Liver (tissue), 9 donors: ENCODE results near the gene SLC2A10. TPM values are rescaled to one million over a fixed set of nuclear protein-coding genes. Genes with fewer than 3 reads are reported as not detected.

ENCODE experiments used
- DNase-seq: peaks from one replicate; pipeline ENCODE4 v3.0.0-alpha.2; 2017; ENCODE audit warnings: low spot score
- H3K27ac ChIP-seq, 2 donors: one replicate each; pipeline ENCODE4 v1.7.0; 2013; ENCODE audit warnings: inconsistent platforms in 2 of 2, low read length in 2 of 2, control low read depth in 1 of 2, low read depth in 1 of 2, mild to moderate bottlenecking in 1 of 2
- H3K27me3 ChIP-seq, 4 donors: one replicate each; pipeline versions ENCODE4 v1.6.1 to v1.7.0; 2013; ENCODE audit warnings: low read length in 3 of 4, inconsistent platforms in 1 of 4, mild to moderate bottlenecking in 1 of 4, moderate library complexity in 1 of 4; ENCODE audit not compliant: control insufficient read depth in 4 of 4, insufficient read depth in 4 of 4
- H3K36me3 ChIP-seq, 4 donors: one replicate each; pipeline versions ENCODE4 v1.6.1 to v1.7.0; 2013; ENCODE audit warnings: low read length in 3 of 4, mild to moderate bottlenecking in 3 of 4, low read depth in 1 of 4, moderate library complexity in 1 of 4; ENCODE audit not compliant: control insufficient read depth in 4 of 4, insufficient read depth in 3 of 4
- H3K4me1 ChIP-seq, 4 donors: one replicate each; pipeline versions ENCODE4 v1.6.1 to v1.7.0; 2013; ENCODE audit warnings: low read length in 3 of 4, mild to moderate bottlenecking in 3 of 4, moderate library complexity in 1 of 4; ENCODE audit not compliant: control insufficient read depth in 4 of 4, insufficient read depth in 4 of 4
- H3K4me3 ChIP-seq, 3 donors: one replicate each; pipeline versions ENCODE4 v1.6.1 to v1.7.0; 2013; ENCODE audit warnings: low read length in 3 of 3, control low read depth in 1 of 3, low read depth in 1 of 3, mild to moderate bottlenecking in 1 of 3
- H3K9ac ChIP-seq, 2 donors: one replicate each; pipeline ENCODE4 v1.7.0; 2013; ENCODE audit warnings: low read length in 2 of 2, mild to moderate bottlenecking in 2 of 2, moderate library complexity in 2 of 2, control low read depth in 1 of 2, low read depth in 1 of 2
- H3K9me3 ChIP-seq, 4 donors: one replicate each; pipeline versions ENCODE4 v1.6.1 to v1.7.0; 2013; ENCODE audit warnings: low read length in 3 of 4; ENCODE audit not compliant: control insufficient read depth in 4 of 4
- EGR1 ChIP-seq, 2 donors: IDR thresholded peaks; 2 replicates each; pipeline ENCODE4 v1.6.1; 2016 to 2018; ENCODE audit warnings: antibody characterized with exemption in 2 of 2, low read depth in 2 of 2
- FOXA1 ChIP-seq: IDR thresholded peaks from 2 replicates; pipeline ENCODE4 v1.6.1; 2016; ENCODE audit warnings: antibody characterized with exemption
- FOXA2 ChIP-seq: IDR thresholded peaks from 2 replicates; pipeline ENCODE4 v1.6.1; 2016; ENCODE audit warnings: antibody characterized with exemption
- GABPA ChIP-seq, 2 donors: IDR thresholded peaks in 1 of 2; conservative IDR thresholded peaks in 1 of 2; 2 replicates each; pipeline ENCODE4 v1.6.1; 2016; ENCODE audit warnings: antibody characterized with exemption in 2 of 2, mild to moderate bottlenecking in 1 of 2, moderate library complexity in 1 of 2
- HNF4A ChIP-seq, 2 donors: conservative IDR thresholded peaks; 2 replicates each; pipeline ENCODE4 v1.6.1; 2016; ENCODE audit warnings: antibody characterized with exemption in 2 of 2, mild to moderate bottlenecking in 2 of 2
- HNF4G ChIP-seq: IDR thresholded peaks from 2 replicates; pipeline ENCODE4 v1.6.1; 2016; ENCODE audit warnings: antibody characterized with exemption
- JUND ChIP-seq, 2 donors: IDR thresholded peaks; 2 replicates each; pipeline ENCODE4 v1.6.1; 2016; ENCODE audit warnings: antibody characterized with exemption in 2 of 2
- MAX ChIP-seq: IDR thresholded peaks from 2 replicates; pipeline ENCODE4 v1.6.1; 2016; ENCODE audit warnings: antibody characterized with exemption
- NR2F2 ChIP-seq: IDR thresholded peaks from 2 replicates; pipeline ENCODE4 v1.6.1; 2016; ENCODE audit warnings: antibody characterized with exemption
- TAF1 ChIP-seq: conservative IDR thresholded peaks from 2 replicates; pipeline ENCODE4 v1.6.1; 2016; ENCODE audit warnings: antibody characterized with exemption, mild to moderate bottlenecking
- YY1 ChIP-seq: IDR thresholded peaks from 2 replicates; pipeline ENCODE4 v1.6.1; 2016; ENCODE audit warnings: antibody characterized with exemption, mild to moderate bottlenecking
- WGBS: extraction: QIAGEN DNeasy Blood & Tissue Kit; methylation state at CpG from one replicate; pipeline ENCODE4 v1.1.7; 2013; 5-methylcytosine and 5-hydroxymethylcytosine counted together
- polyA plus RNA-seq, 2 donors: library from polyadenylated mRNA; stranded (reverse) in 1 of 2; unstranded in 1 of 2; fragments of 200-250 nt in 1 of 2; fragments of >200 nt in 1 of 2; fragmentation: Nextera tagmentation in 1 of 2; extraction: Ambion mirVana in 1 of 2; gene quantifications; one replicate each; pipeline versions ENCODE4 v1.2.1 to v1.2.3, GENCODE V29; 2013 to 2015
- total RNA-seq, 2 donors: library from RNA; depleted of rRNA; stranded (reverse); fragments of >200 nt; gene quantifications; one replicate each; pipeline ENCODE4 v1.2.3, GENCODE V29; 2014
- TF ChIP-seq, protein P1 (sequence below): IDR thresholded peaks from 2 replicates; pipeline ENCODE4 v1.6.1; 2016; ENCODE audit warnings: antibody characterized with exemption
- TF ChIP-seq, protein P2 (sequence below): IDR thresholded peaks from 2 replicates; pipeline ENCODE4 v1.6.1; 2016; ENCODE audit warnings: antibody characterized with exemption
- TF ChIP-seq, protein P3 (sequence below): IDR thresholded peaks from 2 replicates; pipeline ENCODE4 v1.6.1; 2016; ENCODE audit warnings: antibody characterized with exemption, mild to moderate bottlenecking
- donor health status: healthy.
- donor health status: healthy.
- donor health status: healthy.
- donor health status: healthy.
- donor health status: healthy.

The SLC2A10 gene
- total and polyA plus RNA-seq, 4 donors: 8.0 to 79.7 (median 26.7) TPM

DNA sequence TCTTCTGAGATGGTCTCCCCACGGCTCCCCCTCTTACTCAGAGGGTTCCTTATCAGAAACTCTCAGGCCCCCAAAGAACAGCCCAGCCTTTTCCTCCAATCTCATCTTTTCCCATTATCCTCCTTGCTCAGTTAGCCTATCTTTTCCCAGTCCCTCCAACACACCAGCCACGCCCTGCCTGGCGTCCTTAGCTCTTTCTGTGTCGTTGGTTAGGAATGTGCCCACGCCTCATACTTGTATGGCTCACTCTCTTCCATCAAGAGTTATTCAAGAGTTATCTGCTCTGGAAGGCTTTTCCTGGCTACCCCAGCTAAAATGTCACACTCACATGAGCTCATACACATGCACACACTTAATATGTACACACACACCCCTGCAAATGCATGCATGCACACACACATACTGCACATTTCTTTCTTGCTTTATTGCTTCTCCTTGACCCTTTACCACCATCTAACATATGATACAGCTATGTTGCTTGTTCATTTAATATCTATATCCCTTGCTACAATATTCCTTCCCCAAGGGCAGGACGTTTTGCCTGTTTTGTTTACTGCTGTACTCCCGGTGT lies 37.6 kb downstream of the SLC2A10 start:
- Histone ChIP-seq H3K27me3 (peaks cover 0 to 2% (median 0%) of the 10 kb centered on the region in 4 donors), H3K27ac (no peak overlapping the region), H3K36me3 (no peaks in the 10 kb centered on the region), H3K9me3 (no peaks in the 10 kb centered on the region), H3K4me3 (no peak overlapping the region), H3K4me1 (no peaks in the 10 kb centered on the region), H3K9ac (no peak overlapping the region)
- no peak for TF ChIP-seq HNF4A (conservative IDR thresholded peaks at IDR 0.05)
- WGBS: 64% methylated on average over 7 of the region's 7 CpGs
- no peak for DNase-seq

DNA sequence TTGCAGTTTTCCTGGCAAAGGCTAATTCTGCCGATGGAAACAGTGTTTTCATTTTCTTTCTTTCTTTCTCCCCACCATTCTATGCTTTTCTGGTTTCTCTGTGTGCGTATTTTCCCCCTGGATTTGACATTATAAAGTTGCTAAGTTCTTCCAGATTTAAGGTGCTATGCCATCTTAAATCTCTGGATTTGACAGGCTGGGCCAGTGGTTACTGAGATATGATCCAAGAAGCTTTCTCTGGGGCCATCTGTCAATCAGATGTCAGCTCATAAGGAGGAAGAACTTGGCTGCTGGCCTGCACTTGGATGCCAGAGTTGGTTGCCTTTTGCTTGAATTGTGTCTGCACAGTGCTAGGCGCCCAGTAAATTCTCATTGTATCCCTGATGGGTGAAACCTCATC lies 39.7 kb downstream of the SLC2A10 start:
- Histone ChIP-seq H3K27ac (no peak overlapping the region), H3K4me1 (no peaks in the 10 kb centered on the region), H3K36me3 (no peaks in the 10 kb centered on the region), H3K27me3 (peaks cover 0 to 2% (median 0%) of the 10 kb centered on the region in 4 donors), H3K9ac (no peak overlapping the region), H3K4me3 (no peak overlapping the region), H3K9me3 (no peaks in the 10 kb centered on the region)
- 90% methylated on average over 3 of the region's 3 CpGs for WGBS
- DNase-seq: no peak
- TF ChIP-seq, protein P1, sequence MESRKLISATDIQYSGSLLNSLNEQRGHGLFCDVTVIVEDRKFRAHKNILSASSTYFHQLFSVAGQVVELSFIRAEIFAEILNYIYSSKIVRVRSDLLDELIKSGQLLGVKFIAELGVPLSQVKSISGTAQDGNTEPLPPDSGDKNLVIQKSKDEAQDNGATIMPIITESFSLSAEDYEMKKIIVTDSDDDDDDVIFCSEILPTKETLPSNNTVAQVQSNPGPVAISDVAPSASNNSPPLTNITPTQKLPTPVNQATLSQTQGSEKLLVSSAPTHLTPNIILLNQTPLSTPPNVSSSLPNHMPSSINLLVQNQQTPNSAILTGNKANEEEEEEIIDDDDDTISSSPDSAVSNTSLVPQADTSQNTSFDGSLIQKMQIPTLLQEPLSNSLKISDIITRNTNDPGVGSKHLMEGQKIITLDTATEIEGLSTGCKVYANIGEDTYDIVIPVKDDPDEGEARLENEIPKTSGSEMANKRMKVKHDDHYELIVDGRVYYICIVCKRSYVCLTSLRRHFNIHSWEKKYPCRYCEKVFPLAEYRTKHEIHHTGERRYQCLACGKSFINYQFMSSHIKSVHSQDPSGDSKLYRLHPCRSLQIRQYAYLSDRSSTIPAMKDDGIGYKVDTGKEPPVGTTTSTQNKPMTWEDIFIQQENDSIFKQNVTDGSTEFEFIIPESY: no peak
- TF ChIP-seq MAX (no peak), HNF4G (no peak), TAF1 (no peak)

DNA sequence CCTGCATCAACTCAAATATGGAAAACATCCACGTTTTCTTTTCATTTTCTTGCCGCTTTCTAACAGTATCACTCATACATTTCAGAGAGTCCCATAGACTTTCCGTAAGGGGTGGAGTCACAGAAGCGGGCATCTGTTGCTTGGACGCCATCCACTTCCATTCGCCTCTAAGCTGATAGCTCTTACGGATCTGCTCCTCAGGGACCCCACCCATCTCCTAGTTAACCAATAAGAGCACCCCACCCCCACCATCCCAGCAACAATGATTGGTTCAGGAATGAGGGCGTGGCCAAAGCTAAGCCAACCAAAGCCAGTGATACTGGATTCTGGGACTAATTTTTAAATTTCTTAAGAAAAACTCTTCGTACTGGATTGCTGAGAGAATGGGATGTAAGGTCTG lies 42.4 kb downstream of the SLC2A10 start:
- no peaks in the 10 kb centered on the region for H3K9me3 ChIP-seq
- no peaks in the 10 kb centered on the region for H3K27me3 ChIP-seq
- TF ChIP-seq HNF4A (conservative IDR thresholded peaks at IDR 0.05) (no peak), HNF4G (no peak), JUND (IDR thresholded peaks at IDR 0.05) (no peak), FOXA2 (no peak), GABPA (IDR thresholded peaks at IDR 0.05 in 1 of 2, conservative IDR thresholded peaks at IDR 0.05 in 1 of 2) (no peak), MAX (no peak), FOXA1 (no peak), TAF1 (no peak), EGR1 (IDR thresholded peaks at IDR 0.05; ENCODE audit: low read depth in 2 of 2) (no peak), YY1 (no peak), NR2F2 (no peak)
- TF ChIP-seq, protein P2, sequence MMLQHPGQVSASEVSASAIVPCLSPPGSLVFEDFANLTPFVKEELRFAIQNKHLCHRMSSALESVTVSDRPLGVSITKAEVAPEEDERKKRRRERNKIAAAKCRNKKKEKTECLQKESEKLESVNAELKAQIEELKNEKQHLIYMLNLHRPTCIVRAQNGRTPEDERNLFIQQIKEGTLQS: no peak
- TF ChIP-seq, protein P1: no peak
- TF ChIP-seq, protein P3, sequence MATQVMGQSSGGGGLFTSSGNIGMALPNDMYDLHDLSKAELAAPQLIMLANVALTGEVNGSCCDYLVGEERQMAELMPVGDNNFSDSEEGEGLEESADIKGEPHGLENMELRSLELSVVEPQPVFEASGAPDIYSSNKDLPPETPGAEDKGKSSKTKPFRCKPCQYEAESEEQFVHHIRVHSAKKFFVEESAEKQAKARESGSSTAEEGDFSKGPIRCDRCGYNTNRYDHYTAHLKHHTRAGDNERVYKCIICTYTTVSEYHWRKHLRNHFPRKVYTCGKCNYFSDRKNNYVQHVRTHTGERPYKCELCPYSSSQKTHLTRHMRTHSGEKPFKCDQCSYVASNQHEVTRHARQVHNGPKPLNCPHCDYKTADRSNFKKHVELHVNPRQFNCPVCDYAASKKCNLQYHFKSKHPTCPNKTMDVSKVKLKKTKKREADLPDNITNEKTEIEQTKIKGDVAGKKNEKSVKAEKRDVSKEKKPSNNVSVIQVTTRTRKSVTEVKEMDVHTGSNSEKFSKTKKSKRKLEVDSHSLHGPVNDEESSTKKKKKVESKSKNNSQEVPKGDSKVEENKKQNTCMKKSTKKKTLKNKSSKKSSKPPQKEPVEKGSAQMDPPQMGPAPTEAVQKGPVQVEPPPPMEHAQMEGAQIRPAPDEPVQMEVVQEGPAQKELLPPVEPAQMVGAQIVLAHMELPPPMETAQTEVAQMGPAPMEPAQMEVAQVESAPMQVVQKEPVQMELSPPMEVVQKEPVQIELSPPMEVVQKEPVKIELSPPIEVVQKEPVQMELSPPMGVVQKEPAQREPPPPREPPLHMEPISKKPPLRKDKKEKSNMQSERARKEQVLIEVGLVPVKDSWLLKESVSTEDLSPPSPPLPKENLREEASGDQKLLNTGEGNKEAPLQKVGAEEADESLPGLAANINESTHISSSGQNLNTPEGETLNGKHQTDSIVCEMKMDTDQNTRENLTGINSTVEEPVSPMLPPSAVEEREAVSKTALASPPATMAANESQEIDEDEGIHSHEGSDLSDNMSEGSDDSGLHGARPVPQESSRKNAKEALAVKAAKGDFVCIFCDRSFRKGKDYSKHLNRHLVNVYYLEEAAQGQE: no peak
- H3K27ac ChIP-seq: no peak overlapping the region
- no peak overlapping the region for H3K9ac ChIP-seq
- H3K4me1 ChIP-seq: no peaks in the 10 kb centered on the region
- WGBS: 68% methylated on average over 9 of the region's 9 CpGs
- H3K4me3 ChIP-seq: no peak overlapping the region
- H3K36me3 ChIP-seq: no peaks in the 10 kb centered on the region
- no peak for DNase-seq
